ENCODE measurements around the gene TPTE.
"Not testable (repeated sequence)": the region's sequence is repeated elsewhere in the genome, so short reads cannot be mapped to it uniquely, and the experiment has no call there.

The TPTE gene

GRCh38 chr21:10574531-10575310 lies 53.3 kb downstream of the TPTE start:
- H3K9me3 Mint-ChIP-seq, result peaks cover 29% of the 10 kb centered on the region
- not testable (repeated sequence) for H3K27me3 Mint-ChIP-seq; H3K36me3 Mint-ChIP-seq (ENCODE audit: low read depth); DNase-seq; H3K4me1 Mint-ChIP-seq; ATAC-seq; H3K27ac Mint-ChIP-seq; H3K4me3 Mint-ChIP-seq

GRCh38 chr21:10575311-10575667 lies 53.9 kb downstream of the TPTE start:
- no peak for ATAC-seq
- H3K27me3 Mint-ChIP-seq, result no peaks in the 10 kb centered on the region
- no peaks in the 10 kb centered on the region for H3K36me3 Mint-ChIP-seq (ENCODE audit: low read depth)
- H3K9me3 Mint-ChIP-seq, result peaks cover 25% of the 10 kb centered on the region
- H3K4me1 Mint-ChIP-seq, result no peaks in the 10 kb centered on the region
- no peak for DNase-seq
- no peak overlapping the region for H3K27ac Mint-ChIP-seq
- no peak overlapping the region for H3K4me3 Mint-ChIP-seq

GRCh38 chr21:10578910-10579309 lies 57.5 kb downstream of the TPTE start:
- DNase-seq; ATAC-seq; H3K4me1 Mint-ChIP-seq; H3K4me3 Mint-ChIP-seq; H3K27ac Mint-ChIP-seq; H3K27me3 Mint-ChIP-seq; H3K36me3 Mint-ChIP-seq (ENCODE audit: low read depth): not testable (repeated sequence)
- H3K9me3 Mint-ChIP-seq, result peaks cover 22% of the 10 kb centered on the region

GRCh38 chr21:10589115-10589514 lies 67.7 kb downstream of the TPTE start:
- H3K4me1 Mint-ChIP-seq; H3K36me3 Mint-ChIP-seq (ENCODE audit: low read depth): not testable (repeated sequence)

GRCh38 chr21:10607074-10607473 lies 85.7 kb downstream of the TPTE start:
- not testable (repeated sequence) for H3K4me3 Mint-ChIP-seq; H3K27me3 Mint-ChIP-seq; ATAC-seq; H3K9me3 Mint-ChIP-seq; H3K36me3 Mint-ChIP-seq (ENCODE audit: low read depth); H3K27ac Mint-ChIP-seq; H3K4me1 Mint-ChIP-seq; DNase-seq

More at GRCh38 chr21:10589115-10589514, 67.7 kb downstream of the TPTE start:
- not testable (repeated sequence) for H3K4me3 Mint-ChIP-seq, H3K27me3 Mint-ChIP-seq, ATAC-seq, DNase-seq, H3K27ac Mint-ChIP-seq, H3K9me3 Mint-ChIP-seq

- ATAC-seq; H3K4me3 Mint-ChIP-seq; H3K4me1 Mint-ChIP-seq; H3K27ac Mint-ChIP-seq; H3K36me3 Mint-ChIP-seq (ENCODE audit: low read depth); DNase-seq; H3K9me3 Mint-ChIP-seq; H3K27me3 Mint-ChIP-seq: not testable (repeated sequence)
Observed at GRCh38 chr21:10614285-10614684, 92.9 kb downstream of the TPTE start.

- H3K9me3 Mint-ChIP-seq; H3K4me1 Mint-ChIP-seq; DNase-seq; H3K36me3 Mint-ChIP-seq (ENCODE audit: low read depth); H3K4me3 Mint-ChIP-seq; H3K27me3 Mint-ChIP-seq; H3K27ac Mint-ChIP-seq; ATAC-seq: not testable (repeated sequence)
Observed at GRCh38 chr21:10616061-10616460, 94.7 kb downstream of the TPTE start.

GRCh38 chr21:10616535-10616934 lies 95.2 kb downstream of the TPTE start:
- DNase-seq (no peak), ATAC-seq (no peak)
- no peaks in the 10 kb centered on the region for H3K27me3 Mint-ChIP-seq
- no peak overlapping the region for H3K27ac Mint-ChIP-seq
- H3K4me3 Mint-ChIP-seq, result no peak overlapping the region
- no peaks in the 10 kb centered on the region for H3K4me1 Mint-ChIP-seq
- H3K36me3 Mint-ChIP-seq (ENCODE audit: low read depth), result no peaks in the 10 kb centered on the region
- peaks cover 6% of the 10 kb centered on the region for H3K9me3 Mint-ChIP-seq

GRCh38 chr21:10617133-10617752 lies 95.9 kb downstream of the TPTE start:
- not testable (repeated sequence) for DNase-seq; H3K27ac Mint-ChIP-seq; H3K27me3 Mint-ChIP-seq; H3K4me1 Mint-ChIP-seq; H3K36me3 Mint-ChIP-seq (ENCODE audit: low read depth); H3K9me3 Mint-ChIP-seq; H3K4me3 Mint-ChIP-seq; ATAC-seq

GRCh38 chr21:10627316-10627863 lies 106.0 kb downstream of the TPTE start:
- peaks cover 4% of the 10 kb centered on the region for H3K9me3 Mint-ChIP-seq
- no peak overlapping the region for H3K27ac Mint-ChIP-seq
- no peaks in the 10 kb centered on the region for H3K4me1 Mint-ChIP-seq
- no peaks in the 10 kb centered on the region for H3K27me3 Mint-ChIP-seq
- H3K36me3 Mint-ChIP-seq (ENCODE audit: low read depth), result no peaks in the 10 kb centered on the region
- no peak overlapping the region for H3K4me3 Mint-ChIP-seq
- ATAC-seq (no peak), DNase-seq (no peak)

- not testable (repeated sequence) for H3K27ac Mint-ChIP-seq, H3K9me3 Mint-ChIP-seq
Observed at GRCh38 chr21:10629239-10629638, 107.9 kb downstream of the TPTE start.

GRCh38 chr21:10630829-10631228 lies 109.4 kb downstream of the TPTE start:
- not testable (repeated sequence) for H3K4me3 Mint-ChIP-seq, H3K27me3 Mint-ChIP-seq

More at GRCh38 chr21:10629239-10629638, 107.9 kb downstream of the TPTE start:
- H3K36me3 Mint-ChIP-seq (ENCODE audit: low read depth); H3K27me3 Mint-ChIP-seq; H3K4me1 Mint-ChIP-seq; H3K4me3 Mint-ChIP-seq; DNase-seq; ATAC-seq: not testable (repeated sequence)

GRCh38 chr21:10631316-10631715 lies 109.9 kb downstream of the TPTE start:
- H3K4me3 Mint-ChIP-seq; ATAC-seq; H3K27ac Mint-ChIP-seq; H3K36me3 Mint-ChIP-seq (ENCODE audit: low read depth); H3K9me3 Mint-ChIP-seq; DNase-seq; H3K4me1 Mint-ChIP-seq; H3K27me3 Mint-ChIP-seq: not testable (repeated sequence)

More at GRCh38 chr21:10630829-10631228, 109.4 kb downstream of the TPTE start:
- H3K27ac Mint-ChIP-seq; H3K36me3 Mint-ChIP-seq (ENCODE audit: low read depth); H3K9me3 Mint-ChIP-seq; H3K4me1 Mint-ChIP-seq; ATAC-seq; DNase-seq: not testable (repeated sequence)

- not testable (repeated sequence) for H3K27ac Mint-ChIP-seq; H3K27me3 Mint-ChIP-seq; ATAC-seq; H3K9me3 Mint-ChIP-seq; H3K4me3 Mint-ChIP-seq; DNase-seq; H3K36me3 Mint-ChIP-seq (ENCODE audit: low read depth); H3K4me1 Mint-ChIP-seq
Observed at GRCh38 chr21:10638144-10638543, 116.8 kb downstream of the TPTE start.

GRCh38 chr21:10639123-10639522 lies 117.7 kb downstream of the TPTE start:
- no peak for ATAC-seq
- H3K27ac Mint-ChIP-seq, result no peak overlapping the region

More at GRCh38 chr21:10639123-10639522, 117.7 kb downstream of the TPTE start:
- H3K4me1 Mint-ChIP-seq, result no peaks in the 10 kb centered on the region
- no peaks in the 10 kb centered on the region for H3K27me3 Mint-ChIP-seq
- no peak for DNase-seq
- H3K9me3 Mint-ChIP-seq, result no peaks in the 10 kb centered on the region
- no peaks in the 10 kb centered on the region for H3K36me3 Mint-ChIP-seq (ENCODE audit: low read depth)
- H3K4me3 Mint-ChIP-seq, result no peak overlapping the region
